Measurements from ENCODE around the gene TUBGCP6.

The TUBGCP6 gene

GRCh38 chr22:50175921-50176849, 68.6 kb downstream of the TUBGCP6 start:
- no peak for DNase-seq (ENCODE audit: low read depth)
- H3K4me3 ChIP-seq (ENCODE audit: low read depth, low read length) = no peak overlapping the region
- TF ChIP-seq CTCF (conservative IDR thresholded peaks at IDR 0.05; ENCODE audit: low read depth, low read length) = no peak

GRCh38 chr22:50175191-50175461, 69.7 kb downstream of the TUBGCP6 start:
- TF ChIP-seq CTCF (conservative IDR thresholded peaks at IDR 0.05; ENCODE audit: low read depth, low read length) = no peak
- H3K4me3 ChIP-seq (ENCODE audit: low read depth, low read length) = no peak overlapping the region
- no peak for DNase-seq (ENCODE audit: low read depth)

- H3K4me3 ChIP-seq (ENCODE audit: low read depth, low read length) = no peak overlapping the region
- no peak for DNase-seq (ENCODE audit: low read depth)
- TF ChIP-seq CTCF (conservative IDR thresholded peaks at IDR 0.05; ENCODE audit: low read depth, low read length) = no peak
Measured at GRCh38 chr22:50174382-50175190, 70.2 kb downstream of the TUBGCP6 start.

- DNase-seq (ENCODE audit: low read depth) = no peak
- H3K4me3 ChIP-seq (ENCODE audit: low read depth, low read length) = no peak overlapping the region
- no peak for TF ChIP-seq CTCF (conservative IDR thresholded peaks at IDR 0.05; ENCODE audit: low read depth, low read length)
Measured at GRCh38 chr22:50173983-50174355, 70.9 kb downstream of the TUBGCP6 start.

- DNase-seq (ENCODE audit: low read depth) = no peak
- H3K4me3 ChIP-seq (ENCODE audit: low read depth, low read length) = no peak overlapping the region
- no peak for TF ChIP-seq CTCF (conservative IDR thresholded peaks at IDR 0.05; ENCODE audit: low read depth, low read length)
Measured at GRCh38 chr22:50173311-50173982, 71.4 kb downstream of the TUBGCP6 start.

GRCh38 chr22:50171965-50172421, 72.8 kb downstream of the TUBGCP6 start:
- H3K4me3 ChIP-seq (ENCODE audit: low read depth, low read length) = no peak overlapping the region
- no peak for DNase-seq (ENCODE audit: low read depth)
- no peak for TF ChIP-seq CTCF (conservative IDR thresholded peaks at IDR 0.05; ENCODE audit: low read depth, low read length)
